ENCODE results near the gene GINS1. TPM values are rescaled to one million over a fixed set of nuclear protein-coding genes. Genes with fewer than 3 reads are reported as not detected.

GINS1 gene
- total RNA-seq, 2 experiments from 2014 or later, result 22.8 to 29.9 TPM

- BruUV-seq (replicated peaks), result no TSS peak
- intact Hi-C loops (cut with micrococcal nuclease; ENCODE audit: unreplicated experiment), result no loop called here
- H4K20me1 ChIP-seq (ENCODE audit: insufficient read depth, low read length), result no peaks in the 10 kb centered on the region
- no peaks in the 10 kb centered on the region for H3K36me3 ChIP-seq (ENCODE audit: insufficient read depth, low read length)
- no peak overlapping the region for H3K4me3 ChIP-seq (ENCODE audit: low read depth, low read length, poor library complexity, severe bottlenecking)
- H3K9me3 ChIP-seq (ENCODE audit: low read length), result no peaks in the 10 kb centered on the region
- no peaks in the 10 kb centered on the region for H3K4me1 ChIP-seq (ENCODE audit: insufficient read depth, low read length, poor library complexity, severe bottlenecking)
- no peak overlapping the region for H2AFZ ChIP-seq (ENCODE audit: low read length)
- no peak for DNase-seq (ENCODE audit: low spot score)
- H3K9me2 ChIP-seq (ENCODE audit: insufficient read depth, low read length), result no peaks in the 10 kb centered on the region
- no peak overlapping the region for H3K4me2 ChIP-seq (ENCODE audit: low read length)
- ChIA-PET CTCF (ENCODE audit: unreplicated experiment) (no interaction called here), POLR2A (no interaction called here)
- H3K27ac ChIP-seq (ENCODE audit: low read depth, low read length, poor library complexity, severe bottlenecking), result no peak overlapping the region
- H3K79me2 ChIP-seq (ENCODE audit: insufficient read depth, low read depth, low read length), result no peaks in the 10 kb centered on the region
- TF ChIP-seq EZH2phosphoT487 (IDR thresholded peaks at IDR 0.05; ENCODE audit: borderline replicate concordance, low read depth, low read length), result no peak
- no peak for TF ChIP-seq CTCF (conservative IDR thresholded peaks at IDR 0.05; ENCODE audit: low read length)
Measured at GRCh38 chr20:25378884-25379733, 28.4 kb upstream of the GINS1 start.

GRCh38 chr20:25380945-25381614 lies 26.4 kb upstream of the GINS1 start:
- H3K9me2 ChIP-seq (ENCODE audit: insufficient read depth, low read length), result no peaks in the 10 kb centered on the region
- H3K4me1 ChIP-seq (ENCODE audit: insufficient read depth, low read length, poor library complexity, severe bottlenecking), result no peaks in the 10 kb centered on the region
- no peak overlapping the region for H3K27ac ChIP-seq (ENCODE audit: low read depth, low read length, poor library complexity, severe bottlenecking)
- no peaks in the 10 kb centered on the region for H3K9me3 ChIP-seq (ENCODE audit: low read length)
- H2AFZ ChIP-seq (ENCODE audit: low read length), result no peak overlapping the region
- no peaks in the 10 kb centered on the region for H3K36me3 ChIP-seq (ENCODE audit: insufficient read depth, low read length)
- no peaks in the 10 kb centered on the region for H4K20me1 ChIP-seq (ENCODE audit: insufficient read depth, low read length)
- H3K79me2 ChIP-seq (ENCODE audit: insufficient read depth, low read depth, low read length), result no peaks in the 10 kb centered on the region
- H3K4me3 ChIP-seq (ENCODE audit: low read depth, low read length, poor library complexity, severe bottlenecking), result no peak overlapping the region
- BruUV-seq (replicated peaks), result no TSS peak
- no peak for DNase-seq (ENCODE audit: low spot score)
- no peak overlapping the region for H3K4me2 ChIP-seq (ENCODE audit: low read length)
- ChIA-PET POLR2A (no interaction called here), CTCF (ENCODE audit: unreplicated experiment) (no interaction called here)
- intact Hi-C loops (cut with micrococcal nuclease; ENCODE audit: unreplicated experiment), result no loop called here
- no peak for TF ChIP-seq EZH2phosphoT487 (IDR thresholded peaks at IDR 0.05; ENCODE audit: borderline replicate concordance, low read depth, low read length)

DNA sequence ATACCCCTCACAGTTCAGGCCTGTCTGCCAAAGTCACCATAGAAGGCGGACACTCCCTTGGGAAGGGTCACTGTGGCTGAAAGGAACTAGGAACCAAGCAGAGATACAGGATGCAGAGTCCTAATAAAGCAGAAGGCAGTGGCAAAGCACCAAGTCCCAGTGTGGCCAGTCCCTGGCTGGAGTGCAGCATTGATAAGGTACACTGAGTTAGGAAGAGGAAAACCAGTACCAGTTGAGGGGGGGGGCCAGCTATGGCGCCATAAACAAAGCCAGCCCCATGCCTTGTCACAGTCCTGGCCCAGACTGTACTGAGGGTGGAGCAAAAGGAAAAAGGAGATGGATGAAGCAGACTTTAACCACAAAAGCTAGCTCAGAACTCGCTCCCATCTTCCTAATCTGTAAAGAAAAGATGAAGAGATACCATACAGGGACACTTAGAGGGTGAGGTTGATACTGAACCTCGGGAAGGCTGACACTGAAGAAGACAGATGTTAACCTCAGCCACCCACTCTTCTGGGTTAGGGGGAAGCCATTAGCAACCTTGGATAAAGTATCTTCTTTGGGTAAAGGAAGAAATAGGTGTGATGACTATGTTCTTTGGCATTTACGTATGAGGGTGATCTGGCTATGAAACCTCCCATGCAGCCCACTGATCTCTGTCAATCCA lies 24.6 kb upstream of the GINS1 start:
- POLR2A ChIA-PET, result no interaction called here
- no peak overlapping the region for H3K27ac ChIP-seq (ENCODE audit: low read depth, low read length, poor library complexity, severe bottlenecking)
- CTCF ChIA-PET (ENCODE audit: unreplicated experiment), result no interaction called here
- TF ChIP-seq CTCF (conservative IDR thresholded peaks at IDR 0.05; ENCODE audit: low read length), result no peak
- no peak for TF ChIP-seq EZH2phosphoT487 (IDR thresholded peaks at IDR 0.05; ENCODE audit: borderline replicate concordance, low read depth, low read length)
- H2AFZ ChIP-seq (ENCODE audit: low read length), result no peak overlapping the region
- no peaks in the 10 kb centered on the region for H3K79me2 ChIP-seq (ENCODE audit: insufficient read depth, low read depth, low read length)
- DNase-seq (ENCODE audit: low spot score), result no peak
- intact Hi-C loops (cut with micrococcal nuclease; ENCODE audit: unreplicated experiment), result no loop called here
- no peaks in the 10 kb centered on the region for H4K20me1 ChIP-seq (ENCODE audit: insufficient read depth, low read length)
- H3K4me2 ChIP-seq (ENCODE audit: low read length), result no peak overlapping the region
- no peaks in the 10 kb centered on the region for H3K9me2 ChIP-seq (ENCODE audit: insufficient read depth, low read length)
- H3K9me3 ChIP-seq (ENCODE audit: low read length), result no peaks in the 10 kb centered on the region
- H3K4me1 ChIP-seq (ENCODE audit: insufficient read depth, low read length, poor library complexity, severe bottlenecking), result no peaks in the 10 kb centered on the region
- BruUV-seq (replicated peaks), result no TSS peak
- H3K36me3 ChIP-seq (ENCODE audit: insufficient read depth, low read length), result no peaks in the 10 kb centered on the region
- H3K4me3 ChIP-seq (ENCODE audit: low read depth, low read length, poor library complexity, severe bottlenecking), result no peak overlapping the region

Data from OCI-LY7 (cell line).